WTC11 (cell line): ENCODE results near the gene CDKL5. TPM values are rescaled to one million over a fixed set of nuclear protein-coding genes. Genes with fewer than 3 reads are reported as not detected.

Experiments used
- ATAC-seq: fragments of 200-7000 bp; cut with Tn5 transposase; 2 replicates; pipeline ENCODE4 v1.10.0; 2021; ENCODE audit warnings: mild to moderate bottlenecking, moderate library complexity
- CTCF ChIA-PET: fragments of 300-600 bp; sonication (Branson Sonifier 250); formaldehyde crosslinking; loops from one replicate; lab custom pipeline; 2021; ENCODE audit warnings: antibody characterized with exemption; lab: Charles Lee
- POLR2A ChIA-PET: fragments of 350-600 bp; sonication (Branson Sonifier 250); formaldehyde crosslinking; loops from one replicate; lab custom pipeline; 2021; ENCODE audit warnings: antibody characterized with exemption; lab: Charles Lee
- DNase-seq: peaks from one replicate; pipeline ENCODE4 v3.0.0; 2021; ENCODE audit warnings: low spot score
- H3K27ac Mint-ChIP-seq: 2 replicates; pipeline ENCODE4 v1.8.0; 2021; ENCODE audit warnings: mixed read lengths
- H3K27me3 Mint-ChIP-seq: 2 replicates; pipeline ENCODE4 v1.8.0; 2021; ENCODE audit warnings: low read depth, mild to moderate bottlenecking, moderate library complexity, mixed read lengths
- H3K36me3 Mint-ChIP-seq: 2 replicates; pipeline ENCODE4 v1.8.0; 2021; ENCODE audit warnings: mixed read lengths
- H3K4me1 Mint-ChIP-seq: 2 replicates; pipeline ENCODE4 v1.8.0; 2022; ENCODE audit warnings: mixed read lengths
- H3K4me3 Mint-ChIP-seq: 2 replicates; pipeline ENCODE4 v1.8.0; 2021; ENCODE audit warnings: mild to moderate bottlenecking, moderate library complexity, mixed read lengths
- H3K9me3 Mint-ChIP-seq: 2 replicates; pipeline ENCODE4 v1.8.0; 2021; ENCODE audit warnings: mixed read lengths
- AR ChIP-seq: fragments of 250-450 bp; sonication (Bioruptor Pico); IDR thresholded peaks from 2 replicates; pipeline ENCODE4 v1.9.0; 2021; ENCODE audit warnings: mild to moderate bottlenecking
- ATF3 ChIP-seq: sonication (generic); formaldehyde crosslinking; conservative IDR thresholded peaks from 2 replicates; pipeline ENCODE4 v1.8.1; 2022; ENCODE audit warnings: mild to moderate bottlenecking, missing genetic modification reagents
- CDX4 ChIP-seq: fragments of 250-450 bp; sonication (Bioruptor Pico); IDR thresholded peaks from 2 replicates; pipeline ENCODE4 v1.9.0; 2021; ENCODE audit warnings: moderate library complexity, mild to moderate bottlenecking, inconsistent platforms, borderline replicate concordance
- ETV6 ChIP-seq: sonication (generic); formaldehyde crosslinking; IDR thresholded peaks from 2 replicates; pipeline ENCODE4 v1.8.1; 2022; ENCODE audit warnings: mild to moderate bottlenecking, missing genetic modification reagents
- GABPB1 ChIP-seq: sonication (generic); formaldehyde crosslinking; IDR thresholded peaks from 2 replicates; pipeline ENCODE4 v1.8.1; 2023; ENCODE audit warnings: mild to moderate bottlenecking, missing genetic modification reagents
- GRHL2 ChIP-seq: fragments of 250-450 bp; sonication (Bioruptor Pico); IDR thresholded peaks from 2 replicates; pipeline ENCODE4 v1.8.0; 2022; ENCODE audit warnings: mild to moderate bottlenecking, moderate library complexity; ENCODE audit not compliant: insufficient replicate concordance, severe bottlenecking
- HMGA2 ChIP-seq: fragments of 250-450 bp; sonication (Bioruptor Pico); IDR thresholded peaks from 2 replicates; pipeline ENCODE4 v1.4.0; 2021; ENCODE audit warnings: mild to moderate bottlenecking, moderate library complexity
- MAX ChIP-seq: sonication (generic); formaldehyde crosslinking; IDR thresholded peaks from 2 replicates; pipeline ENCODE4 v1.8.0; 2022; ENCODE audit warnings: mild to moderate bottlenecking, missing genetic modification reagents
- NFATC4 ChIP-seq: fragments of 250-450 bp; sonication (Bioruptor Pico); IDR thresholded peaks from 2 replicates; pipeline ENCODE4 v1.9.0; 2021; ENCODE audit warnings: mild to moderate bottlenecking
- NFYB ChIP-seq: sonication (generic); formaldehyde crosslinking; conservative IDR thresholded peaks from 2 replicates; pipeline ENCODE4 v1.8.0; 2022; ENCODE audit warnings: low read depth, missing genetic modification reagents
- RELA ChIP-seq: sonication (generic); formaldehyde crosslinking; IDR thresholded peaks from 2 replicates; pipeline ENCODE4 v1.8.1; 2022; ENCODE audit warnings: missing genetic modification reagents, mild to moderate bottlenecking, borderline replicate concordance
- SMAD3 ChIP-seq: sonication (generic); formaldehyde crosslinking; IDR thresholded peaks from 2 replicates; pipeline ENCODE4 v1.8.0; 2022; ENCODE audit warnings: missing genetic modification reagents, mild to moderate bottlenecking, borderline replicate concordance
- SOX15 ChIP-seq: fragments of 250-450 bp; sonication (Bioruptor Pico); IDR thresholded peaks from 2 replicates; pipeline ENCODE4 v1.9.0; 2021; ENCODE audit warnings: mild to moderate bottlenecking
- TEAD1 ChIP-seq: sonication (generic); formaldehyde crosslinking; IDR thresholded peaks from 2 replicates; pipeline ENCODE4 v1.8.0; 2022; ENCODE audit warnings: mild to moderate bottlenecking, missing genetic modification reagents
- USF1 ChIP-seq: sonication (generic); formaldehyde crosslinking; IDR thresholded peaks from 2 replicates; pipeline ENCODE4 v1.8.0; 2022; ENCODE audit warnings: mild to moderate bottlenecking, missing genetic modification reagents
- ZBTB43 ChIP-seq: sonication (generic); formaldehyde crosslinking; IDR thresholded peaks from 2 replicates; pipeline ENCODE4 v1.8.1; 2023; ENCODE audit warnings: mild to moderate bottlenecking, missing genetic modification reagents
- ZNF121 ChIP-seq: sonication (generic); formaldehyde crosslinking; IDR thresholded peaks from 2 replicates; pipeline ENCODE4 v1.8.0; 2023; ENCODE audit warnings: missing genetic modification reagents
- ZNF138 ChIP-seq: sonication (generic); formaldehyde crosslinking; conservative IDR thresholded peaks from 2 replicates; pipeline ENCODE4 v1.8.1; 2022; ENCODE audit warnings: mild to moderate bottlenecking, moderate library complexity, missing genetic modification reagents
- ZNF317 ChIP-seq: sonication (generic); formaldehyde crosslinking; IDR thresholded peaks from 2 replicates; pipeline ENCODE4 v1.8.1; 2023; ENCODE audit warnings: low read depth, mild to moderate bottlenecking, moderate library complexity, missing genetic modification reagents, borderline replicate concordance
- ZNF425 ChIP-seq: fragments of 250-450 bp; sonication (Bioruptor Pico); conservative IDR thresholded peaks from 2 replicates; pipeline ENCODE4 v1.9.0; 2021; ENCODE audit warnings: mild to moderate bottlenecking
- total RNA-seq: library from RNA; stranded (reverse); gene quantifications from 3 replicates; pipeline ENCODE4 v1.2.3, GENCODE V29; 2021

The CDKL5 gene
- total RNA-seq, 1 experiment from 2014 or later = 13.6 TPM

GRCh38 chrX:18643853-18644252, 218.4 kb downstream of the CDKL5 start:
- TF ChIP-seq SMAD3 (CRISPR knock-in tag) (no peak), GABPB1 (CRISPR knock-in tag) (no peak), HMGA2 (CRISPR knock-in tag) (no peak), ZNF317 (CRISPR knock-in tag) (no peak), MAX (CRISPR knock-in tag) (no peak), SOX15 (CRISPR knock-in tag) (no peak), ZBTB43 (CRISPR knock-in tag) (no peak), RELA (CRISPR knock-in tag) (no peak), ZNF121 (CRISPR knock-in tag) (no peak), ETV6 (CRISPR knock-in tag) (no peak), AR (CRISPR knock-in tag) (no peak), ZNF138 (CRISPR knock-in tag) (no peak), NFATC4 (CRISPR knock-in tag) (no peak), TEAD1 (no peak), NFYB (CRISPR knock-in tag) (no peak), ATF3 (CRISPR knock-in tag) (no peak), USF1 (CRISPR knock-in tag) (no peak), CDX4 (CRISPR knock-in tag) (no peak), GRHL2 (CRISPR knock-in tag) (no peak), ZNF425 (CRISPR knock-in tag) (no peak)

More at GRCh38 chrX:18643853-18644252, 218.4 kb downstream of the CDKL5 start:
- H3K9me3 Mint-ChIP-seq = no peaks in the 10 kb centered on the region
- H3K4me1 Mint-ChIP-seq = peaks cover 15% of the 10 kb centered on the region
- ATAC-seq (no peak), DNase-seq (no peak)
- CTCF ChIA-PET = no interaction called here
- H3K36me3 Mint-ChIP-seq = no peaks in the 10 kb centered on the region
- H3K27ac Mint-ChIP-seq = no peak overlapping the region
- POLR2A ChIA-PET = no interaction called here
- H3K27me3 Mint-ChIP-seq = no peaks in the 10 kb centered on the region; the same call in 1 of the 2 replicates
- no peak overlapping the region for H3K4me3 Mint-ChIP-seq
